ENCODE data around the gene WEE1.

Gene WEE1

GRCh38 chr11:9573052-9573774 lies at the start of gene WEE1:
WEE1 (plus strand) TSS chr11:9573670; CDS start chr11:9573934, 264 bp downstream.
- TF ChIP-seq, protein P1, sequence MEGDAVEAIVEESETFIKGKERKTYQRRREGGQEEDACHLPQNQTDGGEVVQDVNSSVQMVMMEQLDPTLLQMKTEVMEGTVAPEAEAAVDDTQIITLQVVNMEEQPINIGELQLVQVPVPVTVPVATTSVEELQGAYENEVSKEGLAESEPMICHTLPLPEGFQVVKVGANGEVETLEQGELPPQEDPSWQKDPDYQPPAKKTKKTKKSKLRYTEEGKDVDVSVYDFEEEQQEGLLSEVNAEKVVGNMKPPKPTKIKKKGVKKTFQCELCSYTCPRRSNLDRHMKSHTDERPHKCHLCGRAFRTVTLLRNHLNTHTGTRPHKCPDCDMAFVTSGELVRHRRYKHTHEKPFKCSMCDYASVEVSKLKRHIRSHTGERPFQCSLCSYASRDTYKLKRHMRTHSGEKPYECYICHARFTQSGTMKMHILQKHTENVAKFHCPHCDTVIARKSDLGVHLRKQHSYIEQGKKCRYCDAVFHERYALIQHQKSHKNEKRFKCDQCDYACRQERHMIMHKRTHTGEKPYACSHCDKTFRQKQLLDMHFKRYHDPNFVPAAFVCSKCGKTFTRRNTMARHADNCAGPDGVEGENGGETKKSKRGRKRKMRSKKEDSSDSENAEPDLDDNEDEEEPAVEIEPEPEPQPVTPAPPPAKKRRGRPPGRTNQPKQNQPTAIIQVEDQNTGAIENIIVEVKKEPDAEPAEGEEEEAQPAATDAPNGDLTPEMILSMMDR (IDR thresholded peaks at IDR 0.05), result no peak
- no peak for TF ChIP-seq ZFX (IDR thresholded peaks at IDR 0.05; ENCODE audit: borderline replicate concordance)
- H3K27ac ChIP-seq, result peak within 1 kb of the TSS; percentile 97

DNA sequence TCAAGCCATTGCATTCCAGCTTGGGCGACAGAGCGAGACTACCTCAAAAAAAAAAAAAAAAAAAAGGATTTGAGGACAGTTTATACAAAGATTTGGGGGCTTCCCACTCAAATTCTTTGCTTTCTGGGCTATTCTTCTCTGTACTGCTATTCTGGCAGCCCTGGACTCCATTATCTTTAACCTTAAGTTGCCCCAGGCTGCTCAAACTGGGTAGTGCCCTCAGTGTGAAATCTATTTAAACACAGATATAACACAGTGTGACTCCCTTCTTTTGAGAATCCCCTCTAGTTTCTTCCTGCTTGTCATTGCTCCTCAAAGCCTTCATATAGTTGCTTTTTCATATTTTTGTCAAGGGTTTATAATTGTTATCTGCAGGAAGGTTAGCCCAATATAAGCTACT lies 49.5 kb upstream of the WEE1 start:
- TF ChIP-seq ZFX (IDR thresholded peaks at IDR 0.05; ENCODE audit: borderline replicate concordance), result no peak
- TF ChIP-seq, protein P1 (IDR thresholded peaks at IDR 0.05), result no peak
- H3K27ac ChIP-seq, result no peak overlapping the region

GRCh38 chr11:9525116-9525515 lies 48.4 kb upstream of the WEE1 start:
- TF ChIP-seq, protein P1 (IDR thresholded peaks at IDR 0.05), result no peak
- no peak for TF ChIP-seq ZFX (IDR thresholded peaks at IDR 0.05; ENCODE audit: borderline replicate concordance)
- no peak overlapping the region for H3K27ac ChIP-seq

- H3K27ac ChIP-seq, result peak overlapping the region; percentile 49
- TF ChIP-seq, protein P1 (IDR thresholded peaks at IDR 0.05), result no peak
- no peak for TF ChIP-seq ZFX (IDR thresholded peaks at IDR 0.05; ENCODE audit: borderline replicate concordance)
Observed at GRCh38 chr11:9527481-9528135, 45.9 kb upstream of the WEE1 start.

- TF ChIP-seq, protein P1 (IDR thresholded peaks at IDR 0.05), result no peak
- TF ChIP-seq ZFX (IDR thresholded peaks at IDR 0.05; ENCODE audit: borderline replicate concordance), result no peak
- H3K27ac ChIP-seq, result peak overlapping the region; percentile 49
Observed at GRCh38 chr11:9528136-9528501, 45.4 kb upstream of the WEE1 start.

DNA sequence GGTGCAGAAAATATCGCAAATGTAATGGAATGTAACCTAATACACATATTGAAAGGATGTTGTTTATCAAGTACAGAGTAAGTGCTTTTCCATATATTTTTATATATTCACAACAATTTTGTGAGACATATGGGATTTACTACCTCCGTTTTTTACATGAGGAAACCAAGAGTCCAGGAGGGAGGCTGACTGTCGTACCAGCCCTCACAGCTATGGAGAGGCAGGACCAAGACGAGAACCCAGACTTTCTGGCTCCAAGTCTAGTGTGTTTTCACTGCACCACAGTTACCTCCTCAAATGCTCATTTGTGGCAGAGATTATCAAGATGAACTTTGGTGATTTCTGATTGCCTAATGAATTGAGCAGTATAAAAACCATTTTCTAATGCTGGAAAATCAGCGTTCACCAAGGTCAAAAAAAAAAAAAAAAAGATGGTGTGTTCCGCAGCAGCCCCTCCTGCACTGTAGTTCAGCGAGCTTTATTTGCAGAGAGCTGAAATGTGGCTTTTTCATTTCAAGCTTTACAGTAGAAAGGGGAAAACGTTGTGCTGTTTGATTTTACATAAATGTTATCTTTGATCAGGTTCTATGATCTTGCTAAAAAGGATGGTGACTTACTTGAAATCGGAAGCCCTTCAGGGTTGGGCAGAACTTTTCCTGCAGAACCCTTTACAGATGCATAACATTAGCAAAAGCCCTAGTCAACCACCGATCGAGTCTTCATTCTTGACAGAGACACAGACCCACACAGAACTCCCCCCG lies 44.7 kb upstream of the WEE1 start:
- peak overlapping the region; percentile 20; the same call in 1 of the 2 replicates for H3K27ac ChIP-seq
- TF ChIP-seq, protein P1 (IDR thresholded peaks at IDR 0.05), result no peak
- no peak for TF ChIP-seq ZFX (IDR thresholded peaks at IDR 0.05; ENCODE audit: borderline replicate concordance)
